Neural crest cell (in vitro differentiated cells): ENCODE results near the gene ARHGAP45. TPM values are rescaled to one million over a fixed set of nuclear protein-coding genes. Genes with fewer than 3 reads are reported as not detected.

Experiments
- DNase-seq: peaks from one replicate; pipeline ENCODE4 v3.0.0; 2021; ENCODE audit warnings: low read depth, mixed read lengths, low spot score
- H3K27ac Mint-ChIP-seq: one replicate; pipeline ENCODE4 v1.8.0; 2021; ENCODE audit warnings: mild to moderate bottlenecking, mixed read lengths; ENCODE audit not compliant: unreplicated experiment
- H3K27me3 Mint-ChIP-seq: 2 replicates; pipeline ENCODE4 v1.8.0; 2021; ENCODE audit warnings: low read depth, mild to moderate bottlenecking, mixed read lengths
- H3K36me3 Mint-ChIP-seq: 2 replicates; pipeline ENCODE4 v1.8.0; 2021; ENCODE audit warnings: low read depth, mild to moderate bottlenecking, mixed read lengths
- H3K4me1 Mint-ChIP-seq: 2 replicates; pipeline ENCODE4 v1.8.0; 2021; ENCODE audit warnings: mixed read lengths
- H3K4me3 Mint-ChIP-seq: one replicate; pipeline ENCODE4 v1.8.0; 2021; ENCODE audit warnings: mild to moderate bottlenecking, mixed read lengths
- H3K9me3 Mint-ChIP-seq: 2 replicates; pipeline ENCODE4 v1.8.0; 2021; ENCODE audit warnings: mixed read lengths
- CTCF ChIP-seq: fragments of 200-600 bp; sonication (generic); conservative IDR thresholded peaks from 2 replicates; pipeline ENCODE4 v1.5.0; 2021; ENCODE audit warnings: antibody characterized with exemption, mild to moderate bottlenecking
- total RNA-seq: library from RNA; stranded (reverse); gene quantifications from 2 replicates; pipeline ENCODE4 v1.2.1, GENCODE V29; 2021

Gene ARHGAP45
- total RNA-seq, 1 donor from 2014 or later = 1.6 TPM

- no peaks in the 10 kb centered on the region for H3K9me3 Mint-ChIP-seq
- no peaks in the 10 kb centered on the region for H3K27me3 Mint-ChIP-seq
- no peaks in the 10 kb centered on the region for H3K4me1 Mint-ChIP-seq
- H3K4me3 Mint-ChIP-seq = peak overlapping the region; percentile 47
- no peaks in the 10 kb centered on the region for H3K36me3 Mint-ChIP-seq
- no peak overlapping the region for H3K27ac Mint-ChIP-seq
- no peak for TF ChIP-seq CTCF
- DNase-seq = no peak
Observed at GRCh38 chr19:1110809-1111640, 44.1 kb downstream of the ARHGAP45 start.

GRCh38 chr19:1111641-1112267 is 44.8 kb downstream of the ARHGAP45 start:
- Mint-ChIP-seq H3K36me3 (no peaks in the 10 kb centered on the region), H3K4me3 (no peak overlapping the region), H3K9me3 (no peaks in the 10 kb centered on the region), H3K27me3 (no peaks in the 10 kb centered on the region), H3K27ac (no peak overlapping the region), H3K4me1 (no peaks in the 10 kb centered on the region)
- DNase-seq = no peak
- no peak for TF ChIP-seq CTCF

GRCh38 chr19:1112268-1113029 is 45.5 kb downstream of the ARHGAP45 start:
- no peak for DNase-seq
- H3K4me1 Mint-ChIP-seq = no peaks in the 10 kb centered on the region
- no peaks in the 10 kb centered on the region for H3K36me3 Mint-ChIP-seq
- H3K27me3 Mint-ChIP-seq = no peaks in the 10 kb centered on the region
- H3K9me3 Mint-ChIP-seq = no peaks in the 10 kb centered on the region
- no peak overlapping the region for H3K27ac Mint-ChIP-seq
- H3K4me3 Mint-ChIP-seq = no peak overlapping the region
- no peak for TF ChIP-seq CTCF

DNA sequence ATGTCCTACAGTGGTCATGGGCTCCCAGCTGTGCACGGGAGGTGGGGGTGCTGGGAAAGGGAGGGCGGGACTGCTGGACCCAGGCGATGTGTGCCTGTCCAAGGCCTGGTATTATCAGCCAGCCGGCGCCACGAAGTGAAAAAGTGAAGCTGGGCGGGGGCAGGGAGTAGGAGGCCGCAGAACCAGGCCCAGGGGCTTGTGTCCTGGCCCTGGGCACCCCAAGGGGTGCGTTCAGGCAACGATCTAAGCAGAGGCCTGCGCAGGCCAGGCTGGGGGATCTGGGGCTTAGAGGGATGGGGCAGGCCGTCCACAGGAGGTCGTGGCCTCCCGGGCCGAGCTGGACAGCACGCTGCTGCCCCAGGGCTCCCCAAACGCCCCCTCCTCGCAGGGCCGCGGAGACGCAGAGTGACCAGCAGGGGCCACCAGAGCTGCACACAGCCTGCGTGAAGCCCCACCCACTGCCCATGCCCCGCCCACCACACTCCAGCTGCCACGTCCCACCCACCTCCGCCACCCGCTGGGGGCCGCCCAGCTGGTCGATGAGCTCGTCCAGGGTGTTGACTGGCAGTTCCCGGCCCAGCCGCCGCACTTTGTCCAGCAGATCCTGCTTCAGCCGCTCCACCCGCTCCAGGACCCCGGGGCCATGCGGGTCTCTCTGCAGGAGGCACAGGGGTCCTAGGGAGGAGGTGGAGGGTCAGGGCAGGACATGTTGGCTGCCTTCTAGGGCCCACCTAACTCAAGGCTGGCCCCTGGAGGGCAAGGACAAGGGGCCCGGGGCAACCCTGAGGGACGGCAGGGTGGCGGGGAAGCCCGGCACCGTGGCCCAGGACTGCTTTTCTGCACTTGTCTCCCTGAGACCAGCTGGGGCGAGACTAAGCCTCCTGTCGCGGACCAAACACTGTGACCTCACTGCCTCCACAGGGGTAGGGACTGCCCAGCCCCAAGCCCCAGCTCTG is 46.3 kb downstream of the ARHGAP45 start:
- H3K4me3 Mint-ChIP-seq = peak overlapping the region; percentile 19
- no peaks in the 10 kb centered on the region for H3K9me3 Mint-ChIP-seq
- peak; percentile 95 for DNase-seq
- H3K27me3 Mint-ChIP-seq = no peaks in the 10 kb centered on the region
- H3K4me1 Mint-ChIP-seq = no peaks in the 10 kb centered on the region
- H3K36me3 Mint-ChIP-seq = no peaks in the 10 kb centered on the region
- TF ChIP-seq CTCF = peak; percentile 94
- H3K27ac Mint-ChIP-seq = no peak overlapping the region
